GM21786 (cell line): ENCODE measurements around the gene KIF26B.

ENCODE experiments used
- ATAC-seq: cut with Tn5 transposase; IDR thresholded peaks from one replicate; pipeline ENCODE4 v1.9.1; 2021; ENCODE audit not compliant: unreplicated experiment

KIF26B gene

GRCh38 chr1:245582026-245582425 is 427.2 kb downstream of the KIF26B start:
- ATAC-seq: no peak

GRCh38 chr1:245583081-245583480 is 428.3 kb downstream of the KIF26B start:
- no peak for ATAC-seq

GRCh38 chr1:245583575-245584330 is 429.0 kb downstream of the KIF26B start:
- no peak for ATAC-seq

GRCh38 chr1:245585252-245585959 is 430.6 kb downstream of the KIF26B start:
- no peak for ATAC-seq

DNA sequence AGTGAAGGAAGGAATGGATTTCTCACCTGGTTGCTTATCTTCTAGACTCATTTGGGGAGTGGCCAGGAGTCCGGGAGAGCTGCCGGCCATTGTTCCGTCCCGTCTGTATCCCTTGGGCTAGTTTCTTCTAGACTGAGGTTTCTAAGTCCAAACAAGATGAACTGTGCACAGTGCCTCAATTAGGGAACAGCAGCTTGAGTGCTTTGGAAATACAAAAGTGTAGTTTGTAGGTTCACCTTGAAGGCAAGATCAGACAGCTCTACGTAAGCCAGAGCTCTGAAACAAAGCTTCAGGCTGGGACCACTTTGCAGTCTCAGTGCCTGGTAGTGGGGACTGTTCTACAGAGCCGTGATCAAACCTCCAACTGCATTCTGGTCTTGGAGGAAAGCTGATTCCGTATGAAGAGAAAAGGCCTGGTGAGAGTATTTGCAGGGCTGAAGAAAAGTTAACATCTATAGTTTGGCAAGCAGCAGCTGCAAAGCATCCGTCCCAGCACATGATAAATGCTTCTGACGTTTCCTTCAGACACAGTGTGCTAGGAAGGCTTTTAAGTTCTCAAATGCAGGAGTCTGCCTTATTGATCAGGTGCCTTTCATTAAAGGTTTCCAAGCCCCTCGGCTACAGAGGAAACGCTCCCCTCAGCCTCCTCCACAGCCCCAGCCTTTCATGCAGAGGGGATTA is 432.8 kb downstream of the KIF26B start:
- ATAC-seq: no peak

- no peak for ATAC-seq
Measured at GRCh38 chr1:245588116-245588639, 433.4 kb downstream of the KIF26B start.

DNA sequence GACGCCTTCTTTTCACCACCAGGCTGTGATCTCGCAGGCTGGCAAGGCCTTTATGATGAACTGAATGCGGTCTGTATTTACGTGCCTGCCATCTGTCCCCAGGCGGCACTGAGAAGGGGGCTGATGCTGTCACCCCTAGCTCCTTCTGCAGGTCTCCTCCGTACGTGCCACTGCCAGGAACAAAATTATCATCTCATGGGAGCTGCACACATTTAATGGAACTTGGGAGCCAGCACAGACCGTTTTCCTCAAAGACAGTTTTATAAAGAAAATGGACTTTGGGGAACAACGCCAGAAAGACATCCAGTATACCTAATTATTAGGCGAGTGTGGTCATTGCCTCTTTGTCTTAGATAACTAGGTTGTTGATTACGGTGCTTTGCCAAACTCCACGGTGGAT is 434.5 kb downstream of the KIF26B start:
- ATAC-seq: no peak

DNA sequence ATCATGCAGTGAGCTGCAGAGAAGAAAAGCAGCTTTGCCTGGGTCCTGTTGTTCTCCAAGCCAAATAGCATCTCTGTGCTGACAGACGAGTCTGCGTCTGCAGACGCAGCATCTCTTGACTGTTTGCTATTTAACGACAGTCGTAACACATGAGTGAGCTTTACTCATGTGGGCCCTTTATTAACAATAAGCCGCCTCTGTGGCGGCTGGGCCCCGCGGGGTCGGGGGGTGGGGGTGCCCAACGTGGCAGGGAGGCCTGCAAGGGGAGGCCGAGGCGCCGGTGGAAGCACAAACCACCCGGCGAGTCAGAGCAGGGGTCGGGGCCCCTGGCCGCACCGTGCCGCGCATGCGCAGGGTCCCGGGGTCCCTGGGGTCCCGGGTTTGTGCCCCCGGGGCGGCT is 435.1 kb downstream of the KIF26B start:
- no peak for ATAC-seq

DNA sequence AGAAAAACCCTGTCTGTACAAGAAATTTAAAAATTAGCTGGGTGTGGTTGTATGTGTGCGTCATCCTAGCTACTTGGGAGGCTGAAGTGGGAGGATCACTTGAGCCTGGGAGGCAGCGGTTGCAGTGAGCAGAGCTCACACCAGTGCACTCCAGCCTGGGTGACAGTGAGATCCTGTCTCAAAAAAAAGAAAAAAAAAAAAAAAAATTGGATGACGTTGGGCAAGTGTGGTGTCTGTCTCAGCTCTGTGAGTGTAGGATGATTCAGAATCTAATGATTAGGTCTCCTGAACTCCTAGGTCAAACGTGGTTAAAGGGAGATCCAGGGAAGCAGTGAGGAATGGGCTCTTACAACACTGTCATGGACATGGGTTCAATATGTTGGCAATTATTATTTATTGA is 435.9 kb downstream of the KIF26B start:
- ATAC-seq: no peak

- ATAC-seq: no peak
Measured at GRCh38 chr1:245591346-245592188, 436.8 kb downstream of the KIF26B start.

GRCh38 chr1:245592189-245592460 is 437.3 kb downstream of the KIF26B start:
- no peak for ATAC-seq

GRCh38 chr1:245598524-245599305 is 443.9 kb downstream of the KIF26B start:
- no peak for ATAC-seq

DNA sequence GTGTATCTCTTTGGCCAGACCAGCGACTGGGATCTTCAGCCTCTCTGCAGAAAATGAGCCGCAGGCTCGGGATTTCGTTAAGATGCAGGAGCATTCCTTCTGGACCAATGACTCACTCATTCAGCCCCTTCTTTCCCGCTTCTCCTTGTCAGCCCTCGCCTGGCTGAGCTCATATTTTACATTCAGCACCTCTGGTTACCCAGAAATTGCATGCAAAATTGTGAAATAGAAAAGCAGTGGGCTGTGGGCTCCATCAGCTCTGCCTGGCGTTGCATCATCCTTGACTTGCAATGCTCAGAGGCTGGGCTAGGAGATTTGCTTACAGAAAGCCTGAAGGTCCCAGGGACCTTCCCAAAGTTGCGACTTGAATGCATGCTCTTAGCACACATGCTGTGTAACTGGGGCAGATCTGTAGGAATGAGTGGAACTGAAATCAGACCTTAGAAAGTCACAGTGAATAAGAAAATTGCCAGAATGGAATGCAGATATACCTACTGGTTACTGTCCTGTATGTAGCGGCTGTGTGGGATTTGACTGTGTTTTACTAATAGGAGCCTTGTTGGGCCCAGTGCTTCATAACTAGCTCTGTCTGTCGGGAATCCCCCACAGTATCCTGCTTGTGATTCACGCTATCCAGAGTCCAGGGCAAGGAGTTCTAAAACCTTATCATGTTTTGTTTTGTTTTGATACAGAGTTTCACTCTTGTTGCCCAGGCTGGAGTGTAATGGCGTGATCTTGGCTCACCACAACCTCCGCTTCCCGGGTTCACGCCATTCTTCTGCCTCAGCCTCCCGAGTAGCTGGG is 444.8 kb downstream of the KIF26B start:
- no peak for ATAC-seq

GRCh38 chr1:245600658-245601057 is 445.9 kb downstream of the KIF26B start:
- no peak for ATAC-seq

DNA sequence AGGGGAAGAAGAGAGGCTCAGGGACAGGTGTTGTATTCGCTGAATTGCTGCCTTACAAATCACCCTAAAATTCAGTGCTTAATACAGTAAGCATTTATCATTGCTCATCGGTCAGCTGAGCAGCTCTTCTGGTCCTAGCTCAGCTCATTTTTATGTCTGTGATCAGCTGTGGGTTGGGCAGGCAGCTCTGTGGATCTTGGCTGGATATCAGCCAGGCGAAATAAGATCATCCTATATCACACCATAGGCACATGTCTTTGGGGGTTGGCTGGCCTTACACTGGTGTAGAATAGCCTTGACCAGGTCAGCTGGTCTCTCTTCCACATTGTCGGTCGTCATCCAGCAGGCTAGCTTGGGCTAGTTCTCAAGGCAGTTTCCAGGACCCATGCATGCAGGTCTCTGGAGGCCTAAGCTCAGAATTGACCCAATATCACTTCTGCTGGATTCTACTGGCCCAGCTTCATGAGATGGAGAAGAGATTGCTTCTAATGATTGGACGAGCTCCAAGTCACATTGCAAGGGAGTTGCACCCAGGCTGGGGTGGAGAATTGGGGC is 448.6 kb downstream of the KIF26B start:
- no peak for ATAC-seq

DNA sequence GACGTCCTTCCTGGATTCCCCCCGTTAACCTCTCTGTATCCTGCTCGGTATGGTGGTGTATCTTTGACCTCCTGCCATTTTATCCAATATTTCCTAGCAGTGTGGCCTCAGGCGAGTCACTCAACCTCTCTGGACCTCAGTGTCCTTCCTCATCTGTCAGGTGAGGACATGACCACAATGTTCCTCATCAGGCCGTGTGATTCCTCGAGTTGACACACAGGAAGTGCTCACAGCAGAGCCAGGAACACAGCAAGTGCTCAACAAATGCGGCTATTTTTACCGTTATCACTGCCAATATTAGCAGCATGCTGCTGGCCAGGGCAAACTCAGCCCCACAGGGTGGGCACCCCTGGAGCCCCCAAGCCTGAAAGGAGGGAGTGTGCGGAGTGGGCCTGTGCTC is 450.2 kb downstream of the KIF26B start:
- no peak for ATAC-seq

- no peak for ATAC-seq
Measured at GRCh38 chr1:245605480-245606156, 450.8 kb downstream of the KIF26B start.

DNA sequence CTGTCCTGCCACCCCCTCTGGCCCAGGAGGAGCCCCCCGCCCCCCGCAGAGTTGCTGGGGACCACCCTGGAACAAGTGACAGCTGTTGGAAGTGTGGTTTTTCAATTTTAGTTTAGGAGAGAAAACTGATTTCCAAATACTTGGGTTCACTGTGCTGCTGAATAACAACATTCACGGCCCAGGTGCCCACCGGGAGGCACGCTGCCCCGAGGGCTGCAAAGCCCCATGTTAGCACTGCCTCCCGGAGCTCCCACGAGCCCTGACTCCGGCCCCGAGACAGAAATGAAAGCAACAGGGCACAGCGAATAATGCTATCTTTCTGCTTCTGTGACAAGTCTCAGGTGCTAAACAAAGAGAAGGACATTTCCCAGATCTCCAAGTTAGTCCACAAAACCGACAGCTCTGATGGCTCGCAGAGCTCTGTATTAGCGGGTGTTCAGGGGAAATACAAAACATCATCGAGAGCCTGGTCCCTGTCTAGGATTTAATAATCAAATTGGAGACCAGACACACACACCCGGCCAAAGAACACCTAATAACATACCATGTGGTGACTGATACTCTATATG is 451.5 kb downstream of the KIF26B start:
- no peak for ATAC-seq
